Hindlimb muscle (tissue), 1 donor: ENCODE measurements around the gene TRAM2. TPM values are rescaled to one million over a fixed set of nuclear protein-coding genes. Genes with fewer than 3 reads are reported as not detected.

Experiments used
- DNase-seq: peaks from one replicate; pipeline ENCODE4 v3.0.0-alpha.2; 2013
- polyA plus RNA-seq: library from polyadenylated mRNA; unstranded; fragments of 120-200 nt; gene quantifications from one replicate; pipeline ENCODE4 v1.2.1, GENCODE V29; 2013; ENCODE audit not compliant: insufficient read length

TRAM2 gene
- polyA plus RNA-seq, 1 donor: 17.6 TPM

DNA sequence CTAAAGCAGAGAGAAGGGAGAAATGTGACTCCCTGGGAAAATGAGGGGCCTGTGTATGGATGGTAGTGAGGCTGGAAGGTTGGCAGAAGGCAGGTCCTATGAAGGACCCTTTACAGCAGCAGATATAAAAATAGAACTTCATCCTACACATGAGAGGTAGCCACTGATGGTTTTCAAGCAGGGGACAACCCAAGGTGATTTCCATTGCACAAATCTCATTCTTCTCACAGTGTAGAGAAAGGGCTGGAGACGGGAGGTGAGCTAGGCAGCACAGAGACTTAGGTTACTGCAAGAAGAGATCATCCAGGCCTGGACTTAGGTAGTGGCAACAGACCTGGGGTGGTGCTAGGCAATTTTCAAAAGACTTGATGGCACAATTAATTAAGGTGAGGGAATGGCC is 30.7 kb downstream of the TRAM2 start:
- DNase-seq: no peak

GRCh38 chr6:52545406-52546119 is 31.3 kb downstream of the TRAM2 start:
- no peak for DNase-seq

GRCh38 chr6:52544602-52545405 is 32.1 kb downstream of the TRAM2 start:
- no peak for DNase-seq

DNA sequence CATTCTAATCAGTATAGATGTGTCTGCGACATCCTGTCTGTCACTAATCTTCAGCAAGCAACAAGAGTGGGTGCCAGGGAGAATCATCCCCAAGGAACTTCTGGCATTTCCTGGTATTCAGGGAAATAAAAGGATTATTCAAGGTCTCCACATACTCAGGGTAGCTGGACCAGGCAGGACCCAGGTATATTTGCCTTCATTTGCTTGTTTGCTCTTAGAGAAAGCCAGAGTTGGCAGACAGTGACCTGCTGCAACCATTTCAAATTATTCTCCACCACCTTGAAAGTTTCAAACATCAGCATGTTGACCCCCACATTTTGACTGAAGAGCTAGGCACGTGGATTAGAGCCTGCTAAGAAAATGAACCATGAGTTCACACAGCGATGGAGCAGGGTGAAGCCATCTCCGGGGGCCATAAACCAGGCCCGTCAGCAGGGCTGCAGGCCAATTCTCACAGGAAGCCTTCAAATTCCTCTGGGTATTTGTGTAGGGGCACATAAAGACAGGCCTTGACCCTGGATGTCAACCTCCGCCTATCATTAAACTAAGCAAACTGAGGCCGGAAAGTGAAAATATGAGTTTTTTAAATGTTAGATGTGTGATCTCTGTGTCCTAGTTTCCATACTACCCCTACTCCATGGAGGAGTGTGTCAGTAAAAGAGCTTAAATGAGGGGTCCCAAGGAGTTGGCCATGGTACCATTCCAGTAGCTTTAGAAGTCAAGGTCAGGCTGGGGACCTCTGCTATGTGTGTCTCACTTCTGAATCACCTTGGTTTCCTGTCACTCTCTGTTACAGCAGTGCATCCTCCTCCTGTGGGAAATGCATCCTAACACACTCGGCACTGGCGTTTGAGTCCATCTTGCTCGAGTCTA is 32.9 kb downstream of the TRAM2 start:
- no peak for DNase-seq

DNA sequence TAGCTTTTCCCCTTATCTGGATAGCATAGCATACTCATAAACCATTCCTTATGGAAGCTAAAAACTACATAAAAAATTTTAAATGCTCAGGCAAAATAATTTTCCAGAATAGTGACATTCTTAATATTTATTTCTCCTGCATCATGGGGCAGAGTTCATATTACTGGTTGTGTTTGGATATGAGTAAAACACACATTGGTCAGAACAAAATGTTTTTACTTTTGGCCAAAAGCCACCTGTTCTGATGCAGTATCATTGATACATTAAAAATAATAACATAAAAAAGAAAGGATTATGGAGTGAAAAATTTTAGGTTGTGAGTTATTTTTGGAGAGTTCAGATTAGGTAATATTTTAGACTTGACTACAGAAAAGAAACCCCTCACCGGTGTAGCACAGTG is 33.6 kb downstream of the TRAM2 start:
- DNase-seq: no peak

DNA sequence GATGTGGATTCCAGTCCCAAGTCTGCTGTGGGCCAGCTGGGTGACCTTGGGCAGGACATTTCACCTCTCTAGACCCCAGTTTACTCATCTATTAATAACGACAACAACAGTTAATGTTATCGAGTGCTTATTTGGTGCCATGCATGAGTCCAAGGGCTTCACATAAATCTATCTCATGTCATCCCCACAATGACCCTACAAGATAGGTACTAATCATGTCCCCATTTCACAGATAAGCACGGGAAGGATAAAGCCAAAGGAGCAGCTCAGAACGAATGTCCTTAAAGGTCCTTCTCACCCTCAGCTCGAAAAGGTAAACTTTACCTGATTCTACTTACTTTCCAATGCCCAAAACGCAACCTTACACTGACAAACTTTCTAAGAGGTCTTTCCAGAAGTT is 35.7 kb downstream of the TRAM2 start:
- DNase-seq: no peak

GRCh38 chr6:52540286-52540902 is 36.5 kb downstream of the TRAM2 start:
- no peak for DNase-seq

GRCh38 chr6:52539607-52540006 is 37.3 kb downstream of the TRAM2 start:
- no peak for DNase-seq

- no peak for DNase-seq
These were observed 37.9 kb downstream of the TRAM2 start for GRCh38 chr6:52538901-52539354.

- DNase-seq: no peak
These were observed 38.5 kb downstream of the TRAM2 start for GRCh38 chr6:52538252-52538900.

GRCh38 chr6:52537001-52537753 is 39.7 kb downstream of the TRAM2 start:
- no peak for DNase-seq

- DNase-seq: no peak
These were observed 40.4 kb downstream of the TRAM2 start for GRCh38 chr6:52536424-52536916.

DNA sequence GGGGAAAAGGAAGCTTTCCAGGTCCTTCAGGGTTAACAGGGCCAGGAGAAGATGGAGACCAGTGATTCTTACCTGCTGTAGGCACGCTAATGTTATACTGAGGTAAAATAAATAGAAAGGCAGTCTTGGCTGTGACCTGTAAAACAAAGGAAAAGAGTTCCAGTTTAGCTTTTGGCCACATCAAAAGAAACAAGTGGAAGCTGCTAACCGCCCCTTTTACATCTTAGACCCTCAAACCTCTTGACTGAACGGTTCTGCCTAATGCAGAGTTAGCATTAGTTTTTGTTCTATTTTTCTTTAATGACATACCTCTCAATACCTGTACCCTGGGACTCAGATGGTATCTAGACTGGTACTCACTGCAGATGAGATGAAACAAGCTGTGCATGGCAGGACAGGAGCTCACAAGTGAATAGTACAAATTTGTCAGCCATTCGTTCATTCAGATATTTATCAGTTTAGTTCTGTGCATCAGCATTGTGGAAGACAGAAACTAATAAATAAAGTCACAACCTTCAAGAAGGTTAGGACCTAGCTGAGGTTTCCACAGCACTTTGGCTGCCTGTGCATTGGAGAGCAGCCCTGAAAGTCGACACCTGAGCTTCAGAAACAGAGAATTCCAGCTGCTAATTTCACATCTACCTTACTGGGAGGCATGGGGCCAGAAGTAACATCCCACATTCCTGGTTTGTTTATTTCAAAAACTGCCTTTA is 41.0 kb downstream of the TRAM2 start:
- no peak for DNase-seq

GRCh38 chr6:52534966-52535390 is 41.9 kb downstream of the TRAM2 start:
- no peak for DNase-seq

- DNase-seq: no peak
These were observed 42.5 kb downstream of the TRAM2 start for GRCh38 chr6:52534363-52534762.

DNA sequence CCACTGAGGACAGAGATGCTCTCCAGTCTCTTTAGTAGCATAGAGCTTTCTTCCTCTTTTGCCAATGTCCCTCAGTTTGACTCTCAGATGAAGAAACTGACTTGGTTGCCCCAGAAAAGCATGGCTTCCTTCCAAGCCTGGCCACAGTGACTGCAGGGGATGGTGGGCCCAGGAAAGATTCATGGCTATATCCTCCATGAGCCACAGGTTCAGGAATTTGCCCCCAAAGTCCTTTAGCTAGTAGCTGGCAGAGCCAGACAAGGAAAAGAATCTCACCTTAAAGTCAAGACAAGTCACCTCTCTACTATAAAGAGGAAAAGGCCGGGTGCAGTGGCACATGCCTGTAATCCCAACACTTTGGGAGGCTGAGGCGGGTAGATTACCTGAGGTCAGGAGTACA is 43.4 kb downstream of the TRAM2 start:
- DNase-seq: no peak

GRCh38 chr6:52532457-52532856 is 44.4 kb downstream of the TRAM2 start:
- DNase-seq: no peak

DNA sequence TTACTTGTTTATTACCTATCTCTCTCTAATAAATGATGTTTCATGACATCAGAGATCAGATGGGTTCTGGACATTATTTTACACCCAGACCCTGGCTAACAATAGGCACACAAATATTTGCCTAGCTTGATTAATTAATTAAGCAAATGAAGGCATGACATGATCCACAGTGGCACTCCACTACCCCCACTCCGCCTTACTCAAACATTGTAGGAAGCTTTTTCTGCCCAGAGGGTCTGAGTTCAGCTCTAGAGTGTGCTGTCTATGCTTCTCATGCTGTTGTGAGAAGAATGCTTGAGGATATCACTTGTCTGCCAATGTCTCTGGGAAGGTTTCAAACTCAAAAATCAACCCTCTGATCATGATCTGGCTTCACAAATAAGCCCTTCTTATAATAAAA is 45.0 kb downstream of the TRAM2 start:
- no peak for DNase-seq

DNA sequence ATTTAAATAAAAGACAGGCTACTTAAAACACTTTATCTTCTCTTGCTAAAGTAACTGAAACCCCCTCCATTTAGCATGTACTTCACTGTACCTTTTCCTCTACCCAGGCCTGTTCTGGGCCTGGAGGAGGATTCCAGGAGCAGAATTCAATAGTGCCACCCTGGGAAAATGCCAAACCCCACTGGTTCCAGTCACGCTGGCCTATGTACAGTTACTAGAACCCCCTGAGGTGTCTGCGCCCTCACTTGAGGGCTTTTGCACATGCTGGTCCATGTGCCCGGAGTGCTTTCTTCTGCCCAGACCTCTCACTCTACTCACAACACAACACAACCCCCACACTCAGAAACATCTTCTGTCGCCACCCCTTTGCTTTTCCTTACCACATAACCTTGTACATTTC is 45.5 kb downstream of the TRAM2 start:
- no peak for DNase-seq

DNA sequence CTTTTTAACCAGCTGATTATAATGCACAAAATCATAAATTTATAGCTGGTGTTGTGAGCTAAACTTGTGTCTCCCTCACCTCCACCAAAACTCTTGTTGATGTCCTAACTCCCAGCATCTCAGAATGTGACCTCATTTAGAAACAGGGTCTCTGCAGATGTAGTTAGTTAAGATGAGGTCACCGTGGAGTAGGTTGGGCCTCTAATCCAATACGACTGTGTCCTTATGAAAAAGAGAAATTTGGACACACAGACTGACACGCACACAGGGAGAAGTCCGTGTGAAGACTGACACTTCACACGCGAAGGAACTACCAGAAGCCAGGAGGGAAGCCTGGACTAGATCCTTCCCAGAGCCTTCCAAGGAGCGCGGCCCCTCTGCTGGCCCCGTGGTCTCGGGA is 46.5 kb downstream of the TRAM2 start:
- no peak for DNase-seq
